HL-60/S4 treated with retinoic acid at 250 ng/mL for 4 days and 3 days (cell line): Measurements from ENCODE around the gene DAPL1.
"Not testable (repeated sequence)": the region's sequence is repeated elsewhere in the genome, so short reads cannot be mapped to it uniquely, and the experiment has no call there.

Source experiments
- in situ Hi-C: fragments of 300-500 bp; cut with MboI; formaldehyde crosslinking; loops from 2 replicates; pipeline ENCODE4 v1.7.0; 2022; ENCODE audit warnings: low sequenced_read_pairs

DAPL1 gene

DNA sequence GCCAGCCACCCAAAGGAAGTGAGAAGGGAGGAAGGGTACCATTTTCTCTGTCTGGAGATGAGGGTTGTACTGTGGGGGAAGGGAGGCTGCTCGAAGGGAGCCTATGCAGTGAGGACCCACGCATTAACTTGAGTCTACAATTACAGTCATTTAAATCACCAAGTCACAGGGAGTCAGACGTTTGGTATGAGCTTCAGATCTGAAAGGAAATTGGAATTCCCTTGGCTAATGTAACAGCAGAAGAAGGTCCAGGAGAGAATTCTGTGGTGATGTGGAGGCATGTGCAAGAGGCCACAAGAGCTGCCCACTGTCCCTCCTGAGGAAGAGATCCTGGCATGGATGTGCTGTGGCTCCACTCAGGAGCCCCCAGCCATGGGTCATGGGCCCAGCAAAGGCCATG is 22.5 kb downstream of the DAPL1 start:
- in situ Hi-C loops = no loop called here

DNA sequence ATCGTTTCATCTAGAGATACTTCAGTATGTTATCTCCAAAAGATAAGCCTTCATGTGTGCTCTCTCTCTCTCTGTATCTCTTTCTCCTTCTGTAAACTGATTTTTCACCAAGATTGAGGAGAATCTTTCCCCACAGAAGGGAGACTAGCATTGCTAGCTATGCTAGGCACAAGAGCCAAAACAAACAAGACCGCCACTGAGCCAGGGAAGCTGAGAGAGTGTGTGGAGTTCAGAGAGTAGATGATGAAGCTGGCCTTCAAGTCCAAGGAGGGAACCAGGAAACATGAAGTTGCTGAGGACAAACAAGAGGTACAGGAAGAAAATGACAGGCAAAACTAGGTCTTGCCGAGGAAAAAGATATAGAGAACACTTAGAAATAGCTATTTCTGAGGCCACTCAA is 23.4 kb downstream of the DAPL1 start:
- in situ Hi-C loops = no loop called here

DNA sequence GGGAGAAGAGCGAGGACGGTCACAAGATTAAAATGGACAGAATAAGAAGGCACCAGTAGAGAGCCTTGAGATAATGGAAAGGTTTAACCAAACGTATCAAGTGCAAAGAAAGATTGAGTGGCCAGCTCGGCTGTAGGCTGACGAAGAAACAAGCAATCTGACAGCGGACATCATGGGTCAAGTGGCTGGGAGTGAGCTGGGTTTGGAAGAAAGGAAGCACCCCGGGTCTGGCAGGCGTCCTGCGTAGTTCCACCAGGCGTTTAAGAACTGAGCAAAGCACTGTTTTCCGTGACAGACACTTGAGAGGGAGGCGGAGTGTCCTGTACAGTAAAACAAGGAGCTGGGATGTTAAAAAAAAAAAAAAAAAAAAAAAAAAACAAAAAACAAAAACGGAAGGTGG is 27.1 kb downstream of the DAPL1 start:
- in situ Hi-C loops = no loop called here

DNA sequence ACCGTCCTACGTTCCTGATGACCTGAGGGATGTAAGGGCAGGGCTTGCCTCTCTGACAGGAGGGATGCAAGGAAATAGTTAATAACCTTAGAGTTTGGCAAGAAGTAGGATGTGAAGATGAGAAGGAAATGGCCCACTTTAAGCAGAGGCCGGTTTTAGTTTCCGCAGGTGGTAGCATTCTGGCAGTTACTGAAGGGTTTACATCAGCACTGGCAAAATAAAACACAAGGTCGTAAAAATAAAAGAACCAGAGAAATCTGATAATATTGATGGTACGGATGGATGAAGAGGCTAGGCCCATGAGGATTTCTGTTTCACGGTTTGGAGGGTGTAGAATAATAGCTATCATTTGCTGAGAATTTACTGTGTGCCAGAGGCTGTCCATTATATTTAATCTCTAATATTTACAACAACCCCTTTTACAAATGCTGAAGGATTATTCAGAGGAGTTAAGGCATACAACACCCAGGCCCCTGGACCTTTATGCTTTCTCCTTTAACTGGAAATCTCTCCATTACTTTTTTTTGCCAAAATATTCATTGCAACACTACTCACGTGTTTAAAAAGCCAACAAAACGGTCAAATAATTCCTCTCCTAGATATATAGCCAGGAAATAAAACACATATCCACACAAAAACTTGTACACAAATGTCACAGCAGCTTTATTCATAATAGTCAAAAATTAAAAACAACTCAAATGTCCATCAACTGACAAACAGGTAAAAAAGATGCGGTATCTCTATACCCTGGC is 28.5 kb downstream of the DAPL1 start:
- in situ Hi-C loops = no loop called here

DNA sequence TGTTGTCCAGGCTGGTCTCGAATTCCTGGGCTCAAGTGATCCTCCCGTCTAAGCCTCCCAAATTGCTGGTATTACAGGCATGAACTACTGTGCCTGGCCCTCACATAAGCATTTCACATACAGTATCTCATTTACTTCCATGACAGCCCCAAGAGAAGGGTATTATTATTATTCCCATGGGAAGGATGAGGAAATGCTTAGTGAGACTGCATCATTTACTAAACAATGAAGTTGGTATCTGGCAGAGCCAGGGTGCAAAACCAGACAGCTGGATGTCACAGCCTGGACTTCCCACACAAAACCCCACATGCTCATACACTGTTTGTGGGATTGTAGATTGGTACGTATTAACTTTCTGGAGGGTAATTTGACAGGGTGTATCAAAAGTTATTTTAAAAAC is 29.9 kb downstream of the DAPL1 start:
- in situ Hi-C loops = no loop called here

DNA sequence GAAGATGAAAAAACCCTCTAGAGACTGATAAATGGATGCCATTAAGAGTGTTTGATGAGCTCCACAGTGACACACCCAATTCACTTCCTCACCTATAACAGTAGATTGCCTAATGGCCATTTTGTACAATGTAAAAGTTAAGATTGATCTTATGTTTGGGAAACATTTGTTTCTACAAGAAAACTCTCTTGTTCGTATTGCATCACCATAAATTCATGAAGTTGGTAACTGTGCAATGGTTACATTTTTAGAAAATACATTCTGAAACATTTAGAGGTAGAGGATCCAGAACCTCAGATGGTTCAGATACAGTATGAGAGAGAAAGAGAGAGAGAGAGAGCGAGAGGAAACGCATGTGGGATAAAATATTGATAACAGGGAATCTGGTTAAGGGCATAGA is 31.8 kb downstream of the DAPL1 start:
- in situ Hi-C loops = no loop called here

DNA sequence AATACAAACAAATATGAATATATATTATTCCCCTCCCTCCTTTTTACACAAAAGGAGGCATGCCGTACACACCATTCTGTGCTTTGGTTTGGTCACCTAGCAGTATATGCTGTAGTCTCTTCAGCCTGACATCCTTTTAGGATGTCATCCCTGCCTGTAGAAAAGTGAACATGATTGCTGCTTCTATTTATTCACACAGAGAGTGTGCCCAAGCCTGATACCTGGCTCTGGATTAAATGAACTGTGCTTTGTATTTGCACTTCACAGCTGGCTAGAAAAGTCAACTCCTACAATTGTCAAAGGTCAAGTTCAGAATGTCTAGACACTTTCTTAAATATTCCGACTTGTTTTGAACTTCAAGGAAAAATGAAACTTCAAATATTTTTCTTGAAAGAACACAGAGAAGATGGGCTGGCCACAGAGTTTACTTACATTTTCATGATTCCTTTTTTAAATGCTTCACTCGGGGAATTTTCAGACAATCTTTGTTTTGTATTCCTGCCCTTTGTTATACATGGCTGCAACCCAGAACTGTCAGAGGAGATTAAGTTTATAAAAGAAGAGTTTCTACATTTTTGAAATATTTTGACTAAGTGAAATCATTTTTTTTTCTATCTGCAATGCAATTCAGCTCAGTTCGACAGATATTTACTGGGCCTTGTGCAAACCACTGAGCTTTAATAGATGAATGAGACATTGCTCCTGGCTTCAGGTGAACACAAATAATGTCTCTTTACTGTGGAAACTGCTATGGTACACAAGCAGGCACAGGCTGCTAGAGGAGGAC is 33.5 kb downstream of the DAPL1 start:
- in situ Hi-C loops = no loop called here

DNA sequence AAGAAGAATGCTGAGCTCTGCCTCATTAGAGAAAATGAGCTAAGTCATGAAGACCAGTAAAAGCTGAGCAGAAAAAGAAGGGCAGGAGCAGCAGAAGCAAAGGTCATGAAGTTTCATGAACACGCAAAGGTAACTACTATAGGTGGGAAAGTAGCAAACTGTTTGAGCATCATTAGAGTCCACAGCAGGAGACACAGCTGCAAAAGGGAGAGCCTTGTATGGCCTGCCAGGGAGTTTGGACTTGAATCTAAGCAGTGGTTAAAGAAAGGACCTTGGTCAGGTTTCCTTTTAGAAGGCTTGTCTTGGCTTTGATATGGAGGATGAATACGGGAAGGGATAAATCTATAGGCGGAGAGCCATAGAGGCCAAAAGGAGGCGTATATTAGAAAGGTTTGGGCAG is 34.0 kb downstream of the DAPL1 start:
- in situ Hi-C loops = no loop called here

DNA sequence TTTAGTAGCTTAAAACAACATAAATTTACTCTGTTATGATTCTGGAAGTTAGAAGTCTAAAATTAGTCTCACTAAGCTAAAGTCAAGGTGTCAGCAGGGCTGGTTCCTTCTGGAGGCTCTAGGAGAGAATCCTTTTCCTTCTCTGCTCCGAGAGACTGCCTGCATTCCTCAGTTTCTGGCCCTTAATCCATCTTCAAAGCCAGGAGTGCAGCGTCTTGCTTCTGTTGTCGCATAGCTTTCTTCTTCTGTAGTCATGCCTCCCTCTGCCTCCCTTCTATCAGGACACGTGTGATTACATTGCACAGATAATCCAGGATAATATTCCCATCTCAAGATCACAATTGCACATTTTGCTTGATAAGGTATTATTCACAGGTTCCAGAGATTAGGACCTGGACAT is 35.1 kb downstream of the DAPL1 start:
- in situ Hi-C loops = no loop called here

DNA sequence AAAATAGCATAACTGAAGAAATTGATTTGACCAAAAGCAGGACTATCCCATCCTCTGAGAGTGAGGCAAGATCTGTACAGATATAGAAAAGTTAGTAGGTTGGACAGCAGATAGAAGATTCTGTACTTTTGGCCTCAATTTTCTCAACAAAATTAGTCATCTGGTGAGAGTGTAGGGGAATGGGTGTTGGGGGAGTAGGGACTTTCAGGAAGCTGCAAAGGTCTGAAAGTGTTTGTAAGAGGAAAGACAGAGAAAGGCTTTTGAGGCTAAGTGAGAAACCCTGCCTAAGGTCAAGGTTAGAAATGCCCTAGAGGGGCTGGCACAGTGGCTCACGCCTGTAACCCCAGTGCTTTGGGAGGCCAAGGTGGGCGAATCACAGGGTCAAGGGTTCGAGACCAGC is 40.3 kb downstream of the DAPL1 start:
- in situ Hi-C loops = no loop called here

DNA sequence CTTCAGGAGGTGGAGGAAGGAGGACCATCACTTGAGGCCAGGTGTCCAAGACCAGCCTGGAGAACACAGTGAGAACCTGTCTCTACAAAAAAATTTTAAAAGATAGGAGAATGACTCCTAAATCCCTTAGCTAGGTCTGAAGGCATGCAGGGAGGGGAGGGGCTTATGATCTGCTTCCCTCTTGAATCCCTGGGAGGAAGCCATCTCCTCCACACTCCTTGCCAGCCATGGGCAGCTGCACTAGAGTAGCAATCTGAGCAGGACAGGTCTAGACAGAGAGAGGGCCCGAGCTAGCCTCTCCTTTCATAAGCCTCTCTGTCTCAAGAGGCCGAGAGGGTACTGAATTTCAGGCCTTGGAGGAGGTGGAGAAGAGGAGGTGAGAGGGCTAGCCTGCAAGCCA is 42.5 kb downstream of the DAPL1 start:
- in situ Hi-C loops = no loop called here

DNA sequence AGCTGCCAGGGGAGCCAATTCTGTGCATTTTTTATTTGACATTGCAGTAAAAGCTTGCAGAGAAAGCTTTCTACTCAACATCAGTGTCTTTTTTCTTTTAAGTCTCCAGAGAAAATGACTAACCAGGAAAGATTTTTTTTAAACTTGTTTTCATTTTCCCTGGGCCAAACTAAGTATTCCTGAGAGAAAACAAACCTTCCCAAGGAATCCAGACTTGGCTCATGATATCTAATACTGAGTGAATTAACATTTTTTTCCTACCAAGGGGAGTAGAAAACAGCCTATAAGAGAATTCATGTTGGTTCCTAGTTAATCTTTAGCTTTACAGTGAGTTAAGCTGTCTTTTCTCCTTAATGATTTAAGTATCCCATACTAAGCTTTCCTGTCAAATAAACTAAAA is 46.7 kb downstream of the DAPL1 start:
- in situ Hi-C loops = no loop called here

DNA sequence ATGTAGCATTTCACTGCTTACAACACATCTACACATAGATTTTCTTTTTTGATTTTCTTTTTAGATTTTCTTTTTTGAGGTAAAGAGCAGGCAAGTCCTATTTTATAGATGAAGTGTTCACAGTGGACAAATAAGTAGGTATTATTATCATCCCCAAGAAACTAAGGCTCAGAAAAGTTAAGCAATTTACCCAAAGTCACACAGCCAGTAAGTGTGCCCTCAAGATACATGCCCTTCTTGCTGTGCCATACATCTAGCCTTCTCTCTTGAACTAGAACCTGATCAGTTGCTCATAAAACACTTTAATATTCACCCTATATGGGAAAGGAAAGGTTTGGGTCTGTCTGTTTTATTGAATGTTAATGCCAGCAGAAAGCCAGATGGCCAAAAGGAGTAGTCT is 50.3 kb downstream of the DAPL1 start:
- in situ Hi-C loops = no loop called here

DNA sequence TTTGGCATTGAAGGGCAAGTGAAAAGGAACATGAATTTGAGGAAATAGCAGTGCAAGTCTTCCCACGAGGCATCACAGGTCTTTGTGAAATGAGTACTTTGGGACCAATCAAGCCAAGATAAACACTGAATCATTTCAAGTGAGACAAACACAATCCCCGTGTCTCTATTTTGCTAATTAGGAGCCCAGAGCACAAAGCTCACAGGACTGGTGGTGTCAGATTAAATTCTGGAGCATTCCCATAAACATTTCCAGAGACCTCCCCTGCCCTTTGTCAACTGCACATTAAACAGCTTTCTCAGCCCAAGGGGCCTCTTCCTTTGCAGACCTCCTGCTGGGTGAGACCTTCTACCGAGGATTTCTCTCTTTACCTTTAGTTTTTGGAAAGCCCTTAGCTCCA is 50.7 kb downstream of the DAPL1 start:
- in situ Hi-C loops = no loop called here

DNA sequence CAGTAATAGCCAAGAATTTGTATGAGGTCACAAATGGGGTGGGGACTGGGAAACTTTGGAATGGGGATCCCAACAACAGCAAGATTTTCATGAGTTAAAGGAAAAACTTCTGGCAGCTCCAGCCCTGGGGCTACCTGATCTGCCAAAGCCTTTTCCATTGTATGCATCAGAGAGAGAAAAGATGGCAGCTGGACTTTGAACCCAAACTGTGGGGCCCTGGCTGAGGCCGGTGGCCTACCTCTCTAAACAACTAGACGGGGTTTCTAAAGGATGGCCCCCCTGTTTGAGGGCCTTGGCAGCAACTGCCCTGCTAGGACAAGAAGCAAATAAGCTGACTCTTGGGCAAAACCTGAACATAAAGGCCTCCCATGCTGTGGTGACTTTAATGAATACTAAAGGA is 52.4 kb downstream of the DAPL1 start:
- in situ Hi-C loops = not testable (repeated sequence)

DNA sequence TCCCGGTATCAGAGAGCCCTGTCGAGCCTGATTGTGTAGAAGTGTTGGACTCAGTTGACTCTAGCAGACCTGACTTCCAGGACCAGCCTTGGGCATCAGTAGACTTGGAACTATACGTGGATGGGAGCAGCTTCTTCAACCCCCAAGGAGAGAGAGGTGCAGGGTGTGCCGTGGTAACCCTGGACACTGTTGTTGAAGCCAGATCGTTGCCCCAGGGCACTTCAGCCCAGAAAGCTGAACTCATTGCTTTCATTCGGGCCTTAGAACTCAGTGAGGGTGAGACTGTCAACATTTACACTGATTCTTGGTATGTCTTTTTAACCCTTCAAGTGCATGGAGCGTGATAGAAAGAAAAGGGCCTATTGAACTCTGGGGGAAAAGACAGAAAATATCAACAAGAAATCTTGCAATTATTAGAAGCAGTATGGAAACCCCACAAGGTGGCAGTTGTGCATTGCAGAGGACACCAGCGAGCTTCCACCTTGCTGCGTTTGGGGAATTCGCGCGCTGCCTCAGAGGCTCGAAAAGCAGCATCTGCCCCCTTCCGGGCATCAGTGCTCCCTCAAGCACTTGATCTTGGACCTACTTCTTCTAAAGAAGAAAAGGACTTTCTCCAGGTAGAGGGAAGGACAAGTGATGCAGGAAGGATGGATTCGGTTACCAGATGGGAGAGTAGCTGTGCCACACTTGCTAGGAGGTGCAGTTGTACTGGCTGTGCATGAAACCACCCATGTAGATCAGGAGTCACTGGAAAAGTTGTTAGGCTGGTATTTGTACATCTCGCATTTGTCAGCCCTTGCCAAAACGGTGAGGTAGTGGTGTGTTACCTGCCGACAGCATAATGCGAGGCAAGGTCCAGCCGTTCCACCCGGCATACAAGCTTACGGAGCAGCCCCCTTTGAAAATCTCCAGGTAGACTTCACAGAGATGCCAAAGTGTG is 53.2 kb downstream of the DAPL1 start:
- in situ Hi-C loops = not testable (repeated sequence)

DNA sequence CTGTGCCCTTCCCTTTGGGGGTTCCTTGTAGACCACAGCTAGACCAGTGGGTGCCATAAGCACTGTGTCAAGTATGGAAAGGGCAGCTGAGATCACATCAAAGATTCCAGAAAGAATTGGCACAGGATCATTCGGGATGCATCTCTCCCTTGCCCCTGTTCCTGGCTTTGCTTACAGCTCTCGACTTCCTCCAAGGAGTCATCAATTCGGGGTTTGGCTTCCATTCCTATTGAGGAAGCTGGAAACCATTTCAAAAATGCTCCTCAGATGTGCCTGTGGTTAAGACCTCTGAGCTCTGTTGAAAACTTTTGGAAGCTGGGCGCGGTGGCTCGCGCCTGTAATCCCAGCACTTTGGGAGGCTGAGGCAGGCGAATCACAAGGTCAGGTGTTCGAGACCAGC is 65.1 kb downstream of the DAPL1 start:
- in situ Hi-C loops = not testable (repeated sequence)

DNA sequence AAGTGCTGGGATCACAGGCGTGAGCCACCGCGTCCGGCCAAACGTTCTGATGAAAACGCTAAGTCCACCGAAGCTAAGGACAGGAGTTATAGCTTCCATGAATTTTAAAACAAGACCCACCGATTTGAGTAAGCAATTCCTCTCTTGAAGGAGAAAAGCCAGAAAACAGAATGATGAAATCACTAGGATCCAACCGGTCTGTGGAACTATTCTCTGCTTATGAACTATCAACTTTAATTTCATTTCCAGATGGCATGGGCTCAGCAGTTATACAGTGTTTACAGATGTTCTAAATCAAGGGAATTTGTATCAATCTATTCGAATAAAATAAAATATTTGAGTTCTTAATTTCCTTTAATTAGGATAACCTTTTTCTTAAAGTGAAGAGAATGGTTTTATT is 66.5 kb downstream of the DAPL1 start:
- in situ Hi-C loops = not testable (repeated sequence)

DNA sequence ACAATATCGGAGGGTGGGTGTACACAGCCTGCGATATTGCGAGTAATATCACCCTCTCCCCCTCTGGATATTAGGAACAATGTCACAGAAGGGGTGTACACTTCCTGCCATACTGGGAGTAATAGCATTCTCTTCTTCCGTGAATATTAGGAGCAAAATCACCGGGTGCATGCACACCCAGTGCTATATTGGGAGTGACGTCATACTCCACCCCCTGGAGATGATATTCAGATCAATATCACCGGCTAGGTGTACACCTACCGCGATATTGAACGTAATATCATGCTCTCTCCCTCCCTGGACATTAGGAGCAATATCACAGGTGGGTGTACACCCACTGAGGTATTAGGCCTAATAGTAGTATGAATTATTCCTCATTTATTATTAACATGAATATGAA is 70.4 kb downstream of the DAPL1 start:
- in situ Hi-C loops = not testable (repeated sequence)
